GM12873 (cell line): Measurements from ENCODE around the gene SKOR1.

Experiments
- TF ChIP-seq, protein P1 (sequence below): IDR thresholded peaks from 2 replicates; pipeline ENCODE4 v1.5.1; 2012; ENCODE audit warnings: low read depth, mild to moderate bottlenecking, moderate library complexity, low read length, control low read depth; ENCODE audit not compliant: insufficient read depth; ENCODE audit errors: missing control alignments

Gene SKOR1

DNA sequence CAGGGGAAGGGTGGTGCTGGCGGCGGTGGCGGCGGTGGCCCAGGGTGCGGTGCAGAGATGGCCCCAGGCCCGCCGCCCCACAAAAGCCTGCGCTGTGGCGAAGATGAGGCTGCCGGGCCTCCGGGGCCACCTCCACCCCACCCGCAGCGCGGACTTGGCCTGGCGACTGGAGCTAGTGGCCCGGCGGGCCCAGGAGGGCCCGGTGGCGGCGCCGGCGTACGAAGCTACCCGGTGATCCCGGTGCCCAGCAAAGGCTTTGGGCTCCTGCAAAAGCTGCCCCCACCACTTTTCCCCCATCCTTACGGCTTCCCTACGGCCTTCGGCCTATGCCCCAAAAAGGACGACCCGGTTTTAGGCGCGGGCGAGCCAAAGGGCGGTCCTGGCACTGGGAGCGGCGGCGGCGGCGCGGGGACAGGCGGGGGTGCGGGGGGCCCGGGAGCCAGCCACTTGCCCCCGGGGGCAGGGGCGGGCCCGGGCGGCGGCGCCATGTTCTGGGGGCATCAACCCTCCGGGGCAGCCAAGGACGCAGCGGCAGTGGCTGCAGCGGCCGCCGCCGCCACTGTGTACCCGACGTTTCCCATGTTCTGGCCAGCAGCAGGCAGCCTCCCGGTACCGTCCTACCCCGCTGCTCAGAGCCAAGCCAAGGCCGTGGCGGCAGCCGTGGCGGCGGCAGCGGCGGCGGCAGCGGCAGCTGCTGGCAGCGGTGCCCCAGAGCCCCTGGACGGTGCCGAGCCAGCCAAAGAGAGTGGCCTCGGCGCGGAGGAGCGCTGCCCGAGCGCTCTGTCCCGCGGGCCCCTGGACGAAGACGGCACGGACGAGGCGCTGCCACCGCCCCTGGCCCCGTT lies 1.6 kb downstream of the SKOR1 start:
- TF ChIP-seq, protein P1, sequence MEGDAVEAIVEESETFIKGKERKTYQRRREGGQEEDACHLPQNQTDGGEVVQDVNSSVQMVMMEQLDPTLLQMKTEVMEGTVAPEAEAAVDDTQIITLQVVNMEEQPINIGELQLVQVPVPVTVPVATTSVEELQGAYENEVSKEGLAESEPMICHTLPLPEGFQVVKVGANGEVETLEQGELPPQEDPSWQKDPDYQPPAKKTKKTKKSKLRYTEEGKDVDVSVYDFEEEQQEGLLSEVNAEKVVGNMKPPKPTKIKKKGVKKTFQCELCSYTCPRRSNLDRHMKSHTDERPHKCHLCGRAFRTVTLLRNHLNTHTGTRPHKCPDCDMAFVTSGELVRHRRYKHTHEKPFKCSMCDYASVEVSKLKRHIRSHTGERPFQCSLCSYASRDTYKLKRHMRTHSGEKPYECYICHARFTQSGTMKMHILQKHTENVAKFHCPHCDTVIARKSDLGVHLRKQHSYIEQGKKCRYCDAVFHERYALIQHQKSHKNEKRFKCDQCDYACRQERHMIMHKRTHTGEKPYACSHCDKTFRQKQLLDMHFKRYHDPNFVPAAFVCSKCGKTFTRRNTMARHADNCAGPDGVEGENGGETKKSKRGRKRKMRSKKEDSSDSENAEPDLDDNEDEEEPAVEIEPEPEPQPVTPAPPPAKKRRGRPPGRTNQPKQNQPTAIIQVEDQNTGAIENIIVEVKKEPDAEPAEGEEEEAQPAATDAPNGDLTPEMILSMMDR: no peak

DNA sequence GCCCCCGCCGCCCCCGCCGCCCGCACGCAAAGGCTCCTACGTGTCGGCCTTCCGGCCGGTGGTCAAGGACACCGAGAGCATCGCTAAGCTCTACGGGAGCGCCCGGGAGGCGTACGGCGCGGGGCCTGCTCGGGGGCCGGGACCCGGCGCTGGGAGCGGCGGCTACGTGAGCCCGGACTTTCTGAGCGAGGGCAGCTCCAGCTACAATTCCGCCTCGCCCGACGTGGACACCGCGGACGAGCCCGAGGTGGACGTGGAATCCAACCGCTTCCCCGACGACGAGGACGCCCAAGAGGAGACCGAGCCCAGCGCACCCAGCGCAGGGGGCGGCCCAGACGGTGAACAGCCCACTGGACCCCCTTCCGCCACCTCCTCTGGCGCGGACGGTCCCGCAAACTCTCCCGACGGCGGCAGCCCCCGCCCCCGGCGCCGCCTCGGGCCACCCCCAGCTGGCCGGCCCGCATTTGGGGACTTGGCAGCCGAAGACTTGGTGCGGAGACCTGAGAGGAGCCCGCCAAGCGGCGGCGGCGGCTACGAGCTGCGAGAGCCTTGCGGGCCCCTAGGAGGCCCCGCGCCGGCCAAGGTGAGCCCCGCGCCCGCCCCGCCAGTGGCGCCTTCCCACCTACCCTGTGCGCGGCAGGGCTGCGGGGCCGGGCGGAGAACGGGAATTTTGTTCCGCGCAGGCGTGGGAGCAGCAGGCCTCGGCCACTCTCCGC lies 2.4 kb downstream of the SKOR1 start:
- TF ChIP-seq, protein P1: no peak

DNA sequence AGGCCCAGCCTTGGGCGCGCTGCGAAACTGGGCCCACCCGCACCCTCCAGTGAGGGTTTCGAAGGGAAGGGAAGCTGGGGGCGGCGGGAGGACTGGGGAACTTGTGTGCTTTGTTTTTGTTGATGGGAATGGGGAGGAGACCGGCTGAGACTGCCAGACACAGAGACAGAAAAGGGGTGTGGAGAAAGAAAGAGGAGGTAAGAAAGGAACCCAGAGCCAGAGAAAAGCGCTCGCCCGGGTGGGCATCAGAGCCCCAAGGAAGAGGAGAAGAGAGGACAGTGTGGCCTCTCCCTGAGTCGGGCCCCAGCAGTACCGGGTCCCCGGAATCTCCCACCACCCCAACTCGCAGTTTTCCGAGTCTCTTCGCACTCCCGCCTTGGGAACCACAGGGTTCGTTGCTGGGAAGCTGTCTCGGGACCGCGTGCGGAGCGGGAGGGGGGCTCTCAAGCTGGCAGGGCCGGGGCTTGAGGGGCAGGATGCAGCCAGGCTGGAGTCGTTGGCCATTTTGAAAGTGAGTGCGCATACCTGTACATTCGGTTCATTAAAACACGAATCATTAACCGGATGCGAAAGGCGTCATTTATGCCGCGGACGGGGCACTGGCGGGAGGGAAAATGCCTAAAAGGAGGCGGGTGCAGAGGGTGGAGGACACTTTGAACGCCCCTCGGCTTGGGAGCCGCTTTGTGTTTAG lies 3.1 kb downstream of the SKOR1 start:
- TF ChIP-seq, protein P1: no peak

DNA sequence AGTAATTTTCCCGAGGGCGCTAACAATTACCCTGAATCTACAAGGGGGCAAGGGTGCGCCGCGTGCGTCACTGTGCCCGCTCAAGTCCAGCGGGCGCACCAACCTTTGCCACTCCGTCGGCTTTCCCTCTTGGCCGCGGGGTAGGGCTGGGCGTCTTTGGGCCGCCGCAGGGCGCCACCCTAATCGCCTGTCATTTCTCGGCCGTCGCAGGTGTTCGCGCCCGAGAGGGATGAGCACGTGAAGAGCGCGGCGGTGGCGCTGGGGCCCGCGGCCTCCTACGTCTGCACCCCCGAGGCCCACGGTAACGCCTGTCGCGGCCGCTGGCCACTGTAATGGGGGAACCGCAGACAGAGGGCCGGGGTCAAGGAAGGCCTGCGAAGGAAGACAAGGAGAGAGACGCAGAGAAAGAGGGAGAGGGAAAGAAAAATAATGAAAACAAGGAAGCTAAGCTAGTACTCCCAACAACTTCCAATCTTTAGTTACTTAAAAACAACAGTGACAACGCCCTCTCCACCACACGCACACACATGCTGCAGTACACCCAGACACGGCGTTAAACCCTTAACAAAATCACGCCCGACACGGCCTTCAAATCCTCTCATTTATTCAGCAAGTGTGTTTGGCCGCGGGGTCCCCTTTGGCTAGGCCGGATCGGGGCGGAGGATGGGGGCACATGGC lies 3.8 kb downstream of the SKOR1 start:
- TF ChIP-seq, protein P1: no peak

DNA sequence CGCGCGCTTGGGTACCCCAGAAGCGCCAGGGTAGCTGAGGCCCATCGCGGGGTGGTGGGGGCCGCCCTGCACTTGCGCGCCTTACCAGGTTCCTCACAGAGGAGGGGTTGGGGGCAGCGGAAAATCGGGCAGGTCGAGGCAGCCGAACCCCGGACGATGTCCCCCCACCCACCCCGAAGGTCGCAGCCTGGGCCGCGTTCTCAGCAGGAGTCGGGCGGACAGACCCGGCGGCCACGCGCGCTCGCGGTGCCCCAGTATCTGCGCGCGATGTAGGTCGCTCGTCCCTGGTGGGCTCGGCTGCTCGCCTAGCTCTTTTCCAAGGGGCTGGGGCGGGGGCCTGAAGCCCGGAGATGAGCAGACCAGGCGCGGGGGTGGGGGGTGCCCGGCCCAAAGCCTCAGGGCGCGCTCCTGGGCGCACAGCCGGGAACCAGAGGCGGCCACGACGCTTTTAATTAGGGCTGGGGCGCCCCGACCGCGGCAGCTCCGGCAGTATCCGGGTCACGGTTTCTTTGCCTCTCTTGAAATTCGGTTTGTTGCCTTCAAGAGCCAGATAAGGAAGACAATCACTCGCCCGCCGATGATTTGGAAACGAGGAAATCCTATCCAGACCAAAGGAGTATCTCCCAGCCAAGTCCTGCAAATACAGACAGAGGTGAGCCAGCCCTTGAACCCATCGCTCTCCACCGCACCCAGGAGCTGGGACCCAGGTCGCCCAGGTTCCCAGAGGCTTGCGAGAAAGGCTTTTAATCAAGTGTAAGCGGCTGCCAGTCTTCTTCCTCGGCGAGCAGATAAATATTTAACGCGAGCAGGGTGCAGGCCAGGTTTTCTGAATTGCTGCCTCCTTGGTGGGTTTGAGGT lies 4.6 kb downstream of the SKOR1 start:
- TF ChIP-seq, protein P1: no peak

DNA sequence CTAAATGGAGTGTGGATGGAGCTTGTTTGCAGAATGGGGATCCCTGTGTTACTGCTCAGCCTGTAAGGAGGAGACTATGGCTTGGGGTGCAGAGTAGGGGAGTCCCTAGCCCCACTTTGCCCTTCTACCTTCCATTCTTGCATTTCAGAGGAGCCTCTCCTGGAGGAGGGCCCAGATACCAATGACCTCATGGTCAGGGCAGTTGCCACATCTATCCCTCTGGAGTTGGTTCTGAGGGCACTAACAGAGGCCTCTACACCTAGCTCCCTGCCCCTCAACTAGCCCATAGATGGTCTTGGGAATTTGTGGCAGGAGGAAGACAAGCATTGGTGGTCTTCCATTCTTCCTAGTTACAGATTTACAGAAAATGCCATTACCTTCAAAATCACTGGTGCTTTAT lies 6.1 kb downstream of the SKOR1 start:
- TF ChIP-seq, protein P1: no peak
